MG63 (cell line): Measurements from ENCODE around the gene FAM222A. TPM values are rescaled to one million over a fixed set of nuclear protein-coding genes. Genes with fewer than 3 reads are reported as not detected.

Experiments
- DNase-seq: peaks from one replicate; pipeline ENCODE4 v3.0.0-alpha.2; 2020
- H3K27me3 ChIP-seq: fragments of 250-450 bp; sonication (Bioruptor Pico); 2 replicates; pipeline ENCODE4 v1.5.1; 2020; ENCODE audit warnings: mild to moderate bottlenecking, moderate library complexity
- H3K36me3 ChIP-seq: fragments of 250-450 bp; sonication (Bioruptor Pico); 2 replicates; pipeline ENCODE4 v1.5.1; 2020; ENCODE audit warnings: mild to moderate bottlenecking, moderate library complexity
- H3K4me3 ChIP-seq: fragments of 250-450 bp; sonication (Bioruptor Pico); 2 replicates; pipeline ENCODE4 v1.5.1; 2020; ENCODE audit warnings: mild to moderate bottlenecking, moderate library complexity
- H3K9me3 ChIP-seq: fragments of 250-450 bp; sonication (Bioruptor Pico); 2 replicates; pipeline ENCODE4 v1.5.1; 2020; ENCODE audit warnings: mild to moderate bottlenecking, moderate library complexity
- total RNA-seq: library from RNA; depleted of rRNA; stranded (reverse); fragments of >200 nt; shearing (Covaris generic); gene quantifications from 2 replicates; pipeline ENCODE4 v1.2.3, GENCODE V29; 2014; ENCODE audit warnings: low replicate concordance

Gene FAM222A
- total RNA-seq, 1 experiment from 2014 or later = 1.8 TPM

DNA sequence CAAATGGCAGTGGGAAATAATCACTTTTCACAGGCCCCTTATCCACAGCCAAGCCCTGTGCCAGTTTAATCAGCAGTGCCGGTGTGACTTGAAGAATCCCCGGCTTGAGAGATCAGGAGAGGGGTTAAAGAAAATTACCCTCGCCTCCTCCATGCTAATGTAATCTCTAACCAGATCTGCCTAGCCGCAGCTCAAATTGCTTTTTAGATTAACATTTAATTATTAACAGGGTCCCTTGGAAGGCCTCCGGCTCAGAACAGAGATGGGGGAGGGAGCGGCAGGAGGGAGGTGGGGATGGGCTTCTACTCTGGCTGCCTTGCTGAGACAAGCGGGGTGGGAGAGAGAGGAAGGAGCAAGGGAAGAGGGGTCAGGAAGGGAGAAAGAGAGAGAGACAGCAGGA, 24.0 kb downstream of the FAM222A start:
- H3K4me3 ChIP-seq = no peak overlapping the region
- DNase-seq = no peak
- H3K9me3 ChIP-seq = no peaks in the 10 kb centered on the region
- no peaks in the 10 kb centered on the region for H3K36me3 ChIP-seq
- H3K27me3 ChIP-seq = no peaks in the 10 kb centered on the region

GRCh38 chr12:109738209-109738608, 24.6 kb downstream of the FAM222A start:
- no peaks in the 10 kb centered on the region for H3K36me3 ChIP-seq
- no peaks in the 10 kb centered on the region for H3K9me3 ChIP-seq
- H3K4me3 ChIP-seq = no peak overlapping the region
- DNase-seq = no peak
- H3K27me3 ChIP-seq = no peaks in the 10 kb centered on the region

- DNase-seq = no peak
- H3K4me3 ChIP-seq = no peak overlapping the region
- no peaks in the 10 kb centered on the region for H3K27me3 ChIP-seq
- H3K9me3 ChIP-seq = no peaks in the 10 kb centered on the region
- no peaks in the 10 kb centered on the region for H3K36me3 ChIP-seq
Observed at GRCh38 chr12:109738878-109739665, 25.4 kb downstream of the FAM222A start.

DNA sequence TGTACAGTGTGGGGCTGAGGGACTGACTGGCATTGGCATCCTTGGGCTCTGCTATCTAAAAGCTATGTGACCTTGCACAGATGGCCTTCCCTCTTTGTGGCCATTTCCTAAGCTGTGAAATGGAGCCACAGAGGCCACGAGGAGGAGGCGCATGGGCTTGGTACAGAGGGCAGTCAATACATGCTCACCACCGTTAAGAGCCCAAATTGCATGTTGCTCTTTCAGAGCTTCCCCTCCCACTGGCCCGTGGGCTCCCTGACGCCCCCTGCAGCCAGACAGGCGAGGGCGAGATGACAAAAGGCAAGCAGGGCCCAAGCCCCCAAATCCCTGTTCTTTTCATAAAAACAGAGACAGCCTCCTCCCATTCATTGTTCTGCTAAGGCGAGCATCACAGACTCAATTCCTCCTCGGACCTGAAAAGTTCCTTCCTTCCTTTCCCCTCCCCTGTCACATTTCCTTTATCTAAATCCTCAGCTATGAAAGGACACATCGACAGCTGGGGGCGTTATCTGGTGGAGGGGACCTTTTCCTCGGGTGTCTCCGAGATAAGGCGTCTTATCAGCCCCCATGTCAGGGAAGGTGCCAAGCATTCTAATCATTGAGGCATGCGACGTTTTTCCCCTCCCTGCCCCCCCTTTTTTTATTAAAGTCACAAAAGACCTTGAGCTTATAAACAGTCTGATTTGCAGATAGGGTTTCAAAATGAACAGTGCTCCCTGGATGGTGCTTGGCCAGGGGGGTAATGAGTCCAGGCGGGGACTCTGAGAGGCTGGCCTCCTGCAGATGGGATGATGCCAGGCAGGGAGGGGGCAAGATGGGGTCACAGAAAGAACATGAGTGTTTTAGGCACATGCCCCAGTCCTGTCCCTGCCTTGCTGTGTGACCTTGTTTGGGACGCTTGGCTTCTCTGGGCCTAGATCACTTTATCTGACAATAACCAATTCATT, 26.4 kb downstream of the FAM222A start:
- no peaks in the 10 kb centered on the region for H3K36me3 ChIP-seq
- H3K4me3 ChIP-seq = no peak overlapping the region
- DNase-seq = no peak
- H3K27me3 ChIP-seq = no peaks in the 10 kb centered on the region
- no peaks in the 10 kb centered on the region for H3K9me3 ChIP-seq

DNA sequence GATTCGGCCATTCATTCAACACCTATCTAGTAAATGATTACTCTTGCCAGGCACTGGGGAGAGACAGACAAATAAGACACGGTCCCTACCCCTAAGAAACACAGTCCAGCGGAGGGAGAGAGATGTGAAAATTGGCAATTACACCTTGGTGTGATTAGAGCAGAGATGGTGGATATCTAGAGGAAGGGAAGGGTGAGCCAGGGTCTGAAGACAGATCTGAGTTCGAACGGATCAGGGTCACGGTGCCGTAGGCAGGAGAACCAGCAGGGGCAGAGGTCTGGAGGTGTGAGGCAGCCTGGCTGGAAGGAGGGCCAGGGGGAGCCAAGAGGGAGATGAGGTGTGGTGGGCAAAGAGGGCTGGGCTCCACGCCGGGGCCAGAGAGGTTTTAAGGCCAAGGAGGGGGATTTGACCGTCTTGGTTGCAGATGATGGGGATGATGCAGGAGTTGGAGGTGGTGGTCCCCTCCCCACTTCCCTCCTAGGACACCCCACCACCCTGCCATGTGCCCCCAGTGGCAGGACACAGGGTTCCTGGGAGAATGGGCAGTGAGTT, 27.1 kb downstream of the FAM222A start:
- Histone ChIP-seq H3K36me3 (no peaks in the 10 kb centered on the region), H3K9me3 (no peaks in the 10 kb centered on the region)

GRCh38 chr12:109741286-109741969, 27.8 kb downstream of the FAM222A start:
- no peak for DNase-seq
- H3K4me3 ChIP-seq = no peak overlapping the region
- no peaks in the 10 kb centered on the region for H3K9me3 ChIP-seq
- H3K36me3 ChIP-seq = no peaks in the 10 kb centered on the region
- H3K27me3 ChIP-seq = no peaks in the 10 kb centered on the region

More for the DNA sequence above, 27.1 kb downstream of the FAM222A start:
- no peaks in the 10 kb centered on the region for H3K27me3 ChIP-seq
- no peak overlapping the region for H3K4me3 ChIP-seq
- DNase-seq = no peak

GRCh38 chr12:109741970-109742703, 28.5 kb downstream of the FAM222A start:
- DNase-seq = no peak
- Histone ChIP-seq H3K4me3 (no peak overlapping the region), H3K36me3 (no peaks in the 10 kb centered on the region), H3K9me3 (no peaks in the 10 kb centered on the region), H3K27me3 (no peaks in the 10 kb centered on the region)

GRCh38 chr12:109743076-109743910, 29.7 kb downstream of the FAM222A start:
- Histone ChIP-seq H3K4me3 (no peak overlapping the region), H3K9me3 (no peaks in the 10 kb centered on the region), H3K36me3 (no peaks in the 10 kb centered on the region), H3K27me3 (no peaks in the 10 kb centered on the region)
- no peak for DNase-seq

GRCh38 chr12:109744026-109744425, 30.4 kb downstream of the FAM222A start:
- no peak overlapping the region for H3K4me3 ChIP-seq
- H3K36me3 ChIP-seq = no peaks in the 10 kb centered on the region
- no peak for DNase-seq

GRCh38 chr12:109744986-109745942, 31.6 kb downstream of the FAM222A start:
- H3K4me3 ChIP-seq = no peak overlapping the region
- DNase-seq = no peak
- no peaks in the 10 kb centered on the region for H3K27me3 ChIP-seq
- H3K36me3 ChIP-seq = no peaks in the 10 kb centered on the region
- no peaks in the 10 kb centered on the region for H3K9me3 ChIP-seq

More at GRCh38 chr12:109744026-109744425, 30.4 kb downstream of the FAM222A start:
- H3K9me3 ChIP-seq = no peaks in the 10 kb centered on the region
- no peaks in the 10 kb centered on the region for H3K27me3 ChIP-seq

GRCh38 chr12:109752117-109753053, 38.8 kb downstream of the FAM222A start:
- no peak for DNase-seq
- H3K36me3 ChIP-seq = no peaks in the 10 kb centered on the region
- no peaks in the 10 kb centered on the region for H3K27me3 ChIP-seq
- H3K4me3 ChIP-seq = no peak overlapping the region
- H3K9me3 ChIP-seq = peaks cover 6% of the 10 kb centered on the region; the same call in 1 of the 2 replicates

- Histone ChIP-seq H3K4me3 (no peak overlapping the region), H3K36me3 (no peaks in the 10 kb centered on the region), H3K9me3 (peaks cover 6% of the 10 kb centered on the region; the same call in 1 of the 2 replicates), H3K27me3 (no peaks in the 10 kb centered on the region)
- no peak for DNase-seq
Observed at GRCh38 chr12:109753054-109753401, 39.4 kb downstream of the FAM222A start.

- Histone ChIP-seq H3K9me3 (peaks cover 6% of the 10 kb centered on the region; the same call in 1 of the 2 replicates), H3K27me3 (no peaks in the 10 kb centered on the region), H3K36me3 (no peaks in the 10 kb centered on the region), H3K4me3 (no peak overlapping the region)
- DNase-seq = no peak
Observed at GRCh38 chr12:109753959-109754358, 40.3 kb downstream of the FAM222A start.
